CD8-positive, alpha-beta memory T cell (primary cell): ENCODE data around the gene ZACN. TPM values are rescaled to one million over a fixed set of nuclear protein-coding genes. Genes with fewer than 3 reads are reported as not detected.

Experiments used
- CTCF ChIA-PET: fragments of 350-600 bp; sonication (Branson Sonifier 250); formaldehyde crosslinking; loops from one replicate; lab custom pipeline; 2021; ENCODE audit warnings: antibody characterized with exemption; lab: Charles Lee
- POLR2A ChIA-PET: fragments of 350-600 bp; sonication (Branson Sonifier 250); formaldehyde crosslinking; loops from one replicate; lab custom pipeline; 2021; ENCODE audit warnings: antibody characterized with exemption; lab: Charles Lee
- DNase-seq, 5 donors: peaks; one replicate each; pipeline versions ENCODE4 v3.0.0 to v3.0.0-alpha.2; 2020 to 2022; ENCODE audit warnings: mixed read lengths in 1 of 5
- H3K27ac ChIP-seq: one replicate; pipeline ENCODE4 v1.7.0; 2013; ENCODE audit warnings: low read depth, mild to moderate bottlenecking, low read length, moderate library complexity
- H3K27me3 ChIP-seq: 2 replicates; pipeline ENCODE4 v1.7.0; 2013; ENCODE audit warnings: low read length, mild to moderate bottlenecking; ENCODE audit not compliant: insufficient read depth, poor library complexity, severe bottlenecking
- H3K36me3 ChIP-seq: 2 replicates; pipeline ENCODE4 v1.7.0; 2013; ENCODE audit warnings: mild to moderate bottlenecking, low read length, moderate library complexity; ENCODE audit not compliant: insufficient read depth
- H3K4me1 ChIP-seq: 2 replicates; pipeline ENCODE4 v1.7.0; 2013; ENCODE audit warnings: mild to moderate bottlenecking, low read length, moderate library complexity; ENCODE audit not compliant: insufficient read depth
- H3K4me3 ChIP-seq: 2 replicates; pipeline ENCODE4 v1.7.0; 2013; ENCODE audit warnings: mild to moderate bottlenecking, low read length
- H3K9me3 ChIP-seq: 2 replicates; pipeline ENCODE4 v1.7.0; 2013; ENCODE audit warnings: mild to moderate bottlenecking, low read length
- H3K27ac Mint-ChIP-seq, 8 donors: one replicate each; pipeline ENCODE4 v1.8.0; 2020 to 2021; ENCODE audit warnings: mixed read lengths in 8 of 8, mild to moderate bottlenecking in 6 of 8, inconsistent platforms in 3 of 8, moderate library complexity in 3 of 8
- H3K27me3 Mint-ChIP-seq, 2 donors: one replicate each; pipeline ENCODE4 v1.8.0; 2020 to 2021; ENCODE audit warnings: mixed read lengths in 2 of 2, mild to moderate bottlenecking in 1 of 2, moderate library complexity in 1 of 2
- H3K36me3 Mint-ChIP-seq, 3 donors: one replicate each; pipeline ENCODE4 v1.8.0; 2020 to 2021; ENCODE audit warnings: mixed read lengths in 3 of 3, inconsistent platforms in 1 of 3, mild to moderate bottlenecking in 1 of 3
- H3K4me1 Mint-ChIP-seq, 3 donors: one replicate each; pipeline ENCODE4 v1.8.0; 2020 to 2021; ENCODE audit warnings: mixed read lengths in 3 of 3, inconsistent platforms in 1 of 3, mild to moderate bottlenecking in 1 of 3
- H3K4me3 Mint-ChIP-seq, 7 donors: one replicate each; pipeline ENCODE4 v1.8.0; 2020 to 2021; ENCODE audit warnings: mixed read lengths in 7 of 7, mild to moderate bottlenecking in 6 of 7, moderate library complexity in 4 of 7, inconsistent platforms in 2 of 7
- H3K9me3 Mint-ChIP-seq, 5 donors: one replicate each; pipeline ENCODE4 v1.8.0; 2020 to 2022; ENCODE audit warnings: mixed read lengths in 5 of 5, mild to moderate bottlenecking in 3 of 5, moderate library complexity in 2 of 5, inconsistent platforms in 1 of 5
- polyA plus RNA-seq: library from polyadenylated mRNA; unstranded; fragments of 300-500 nt; fragmentation: Illumina TruSeq; gene quantifications from one replicate; pipeline ENCODE4 v1.2.3, GENCODE V29; 2021
- total RNA-seq, 2 experiments: library from RNA; stranded (reverse); gene quantifications; one replicate each; pipeline ENCODE4 v1.2.3, GENCODE V29; 2021

Gene ZACN
- total and polyA plus RNA-seq, 3 experiments from 2014 or later: 2.8 to 4.1 (median 3.0) TPM

DNA sequence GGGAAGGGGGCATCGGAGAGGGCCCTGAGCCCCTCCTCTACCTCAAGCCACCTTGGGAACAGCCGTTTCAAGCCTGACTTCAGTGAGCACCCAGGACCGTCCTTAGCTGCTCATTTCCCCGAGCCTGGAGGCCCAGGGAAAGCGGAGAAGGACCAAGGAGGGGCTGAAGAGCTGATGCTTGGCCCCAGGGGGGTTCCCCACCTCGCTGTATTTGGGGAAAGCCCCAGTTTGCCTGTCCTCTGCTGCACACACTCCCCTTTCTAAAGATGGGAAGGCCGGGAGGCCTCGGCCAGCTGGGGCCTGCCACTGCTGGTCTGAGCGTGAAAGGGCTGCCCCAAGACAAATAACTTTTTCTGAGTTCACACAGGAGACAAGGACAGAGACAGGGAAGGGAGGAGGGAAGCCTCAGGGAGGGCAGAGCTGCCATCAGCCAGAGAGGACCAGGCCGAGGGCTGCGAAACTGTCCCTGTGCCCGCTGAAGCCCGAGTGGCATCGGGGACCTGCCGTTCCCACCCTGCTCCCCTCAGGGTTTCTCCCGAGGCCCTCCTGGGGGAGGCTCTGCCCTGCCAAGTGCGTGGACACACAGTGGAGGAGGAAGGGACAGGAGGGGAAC is 11.6 kb downstream of the ZACN start:
- Mint-ChIP-seq H3K36me3 (peaks cover 0 to 85% (median 1%) of the 10 kb centered on the region in 3 donors), H3K27ac (peak overlapping the region in 1 of 8 donors; percentile 17), H3K4me3 (no peak overlapping the region), H3K4me1 (peaks cover 0 to 6% (median 4%) of the 10 kb centered on the region in 3 donors), H3K9me3 (no peaks in the 10 kb centered on the region), H3K27me3 (peaks cover 0 to 1% of the 10 kb centered on the region in 2 donors)
- H3K27ac ChIP-seq: no peak overlapping the region
- H3K4me1 ChIP-seq: no peaks in the 10 kb centered on the region
- ChIA-PET CTCF (interaction anchor here (1.2 to 1.6 kb wide), 2 partner anchors 11 to 13 kb away, joined by 3 read pairs; partner anchors contain the start of gene EXOC7), POLR2A (interaction anchor here (1.9 kb wide), 1 partner anchor 13 kb away, joined by 4 read pairs; no protein-coding TSS in a partner anchor)
- no peak overlapping the region for H3K4me3 ChIP-seq
- DNase-seq: no peak
- H3K36me3 ChIP-seq: peaks cover 61% of the 10 kb centered on the region
- H3K9me3 ChIP-seq: no peaks in the 10 kb centered on the region
- H3K27me3 ChIP-seq: no peaks in the 10 kb centered on the region

- H3K27ac ChIP-seq: no peak overlapping the region
- H3K9me3 ChIP-seq: no peaks in the 10 kb centered on the region
- H3K4me1 ChIP-seq: no peaks in the 10 kb centered on the region
- peaks cover 4 to 11% (median 5%) of the 10 kb centered on the region in 3 donors for H3K4me1 Mint-ChIP-seq
- no peaks in the 10 kb centered on the region for H3K27me3 ChIP-seq
- H3K27ac Mint-ChIP-seq: peak overlapping the region in 6 of 8 donors; percentile 57 to 91 (median 68)
- CTCF ChIA-PET: interaction anchor here (1.2 to 1.6 kb wide), 2 partner anchors 12 kb away, joined by 3 read pairs; partner anchors contain the start of gene EXOC7
- no peak for DNase-seq
- H3K36me3 Mint-ChIP-seq: peaks cover 0 to 82% (median 4%) of the 10 kb centered on the region in 3 donors
- no peak overlapping the region for H3K4me3 ChIP-seq
- peaks cover 63% of the 10 kb centered on the region for H3K36me3 ChIP-seq
- no peaks in the 10 kb centered on the region for H3K9me3 Mint-ChIP-seq
- H3K4me3 Mint-ChIP-seq: peak overlapping the region in 3 of 7 donors; percentile 20 to 52 (median 26)
- POLR2A ChIA-PET: no interaction called here
- H3K27me3 Mint-ChIP-seq: peaks cover 0 to 1% of the 10 kb centered on the region in 2 donors
Measured at GRCh38 chr17:76091526-76092286, 12.7 kb downstream of the ZACN start.

DNA sequence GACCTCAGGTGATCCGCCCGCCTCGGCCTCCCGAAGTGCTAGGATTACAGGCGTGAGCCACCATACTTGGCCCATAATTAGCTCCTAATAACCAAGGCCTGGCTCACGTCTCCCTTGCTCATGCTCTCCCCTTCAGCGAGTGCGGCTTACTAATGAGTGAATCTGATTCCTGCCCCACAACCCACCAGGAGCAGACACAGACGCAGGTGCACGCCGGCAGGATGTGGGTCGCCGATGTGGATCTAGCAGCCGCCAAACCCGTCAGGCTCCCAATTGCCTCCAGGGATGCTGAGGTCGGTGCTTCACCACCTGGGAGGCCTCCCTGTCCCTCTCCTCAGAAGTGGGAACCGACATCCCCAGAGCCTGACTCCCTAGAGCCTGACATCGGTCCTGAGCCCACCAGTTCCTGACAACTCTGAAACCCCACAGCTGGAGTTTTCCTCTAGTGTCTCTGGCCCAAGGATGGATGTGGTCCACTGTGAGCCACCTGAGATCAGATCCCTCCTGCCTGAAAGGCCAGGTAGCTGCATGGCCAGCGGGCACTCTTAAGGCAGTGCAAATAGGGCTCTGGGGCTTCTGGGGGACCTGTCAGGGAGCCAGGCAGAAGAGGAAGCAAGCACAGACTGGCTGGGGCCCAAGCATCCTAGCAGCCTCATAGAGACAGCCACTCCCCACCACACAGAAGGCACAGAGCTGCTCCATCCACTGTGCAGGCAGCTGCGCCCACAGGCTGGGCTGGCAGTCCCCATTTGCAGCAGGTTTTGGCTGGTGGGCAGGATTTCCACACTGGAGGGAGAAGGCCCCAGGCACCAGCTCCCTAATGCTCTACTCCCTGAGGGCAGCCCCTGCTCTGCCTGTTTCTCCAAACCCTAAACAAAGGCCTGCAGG is 13.8 kb downstream of the ZACN start:
- DNase-seq: no peak
- ChIA-PET POLR2A (interaction anchor here (0.8 kb wide), 1 partner anchor 15 kb away, joined by 3 read pairs; no protein-coding TSS in a partner anchor), CTCF (interaction anchor here (1.0 to 1.7 kb wide), 3 partner anchors 11 to 87 kb away, joined by 3 read pairs; partner anchors contain the start of gene EXOC7)
- H3K9me3 ChIP-seq: no peaks in the 10 kb centered on the region
- H3K9me3 Mint-ChIP-seq: no peaks in the 10 kb centered on the region
- no peak overlapping the region for H3K27ac ChIP-seq
- H3K27me3 Mint-ChIP-seq: peaks cover 0 to 1% of the 10 kb centered on the region in 2 donors
- H3K27me3 ChIP-seq: no peaks in the 10 kb centered on the region
- H3K4me1 ChIP-seq: no peaks in the 10 kb centered on the region
- peak overlapping the region in 2 of 8 donors; percentile 15 to 78 for H3K27ac Mint-ChIP-seq
- peaks cover 59% of the 10 kb centered on the region for H3K36me3 ChIP-seq
- peaks cover 0 to 81% (median 8%) of the 10 kb centered on the region in 3 donors for H3K36me3 Mint-ChIP-seq
- no peak overlapping the region for H3K4me3 ChIP-seq
- H3K4me1 Mint-ChIP-seq: peaks cover 4 to 11% (median 5%) of the 10 kb centered on the region in 3 donors
- H3K4me3 Mint-ChIP-seq: no peak overlapping the region

DNA sequence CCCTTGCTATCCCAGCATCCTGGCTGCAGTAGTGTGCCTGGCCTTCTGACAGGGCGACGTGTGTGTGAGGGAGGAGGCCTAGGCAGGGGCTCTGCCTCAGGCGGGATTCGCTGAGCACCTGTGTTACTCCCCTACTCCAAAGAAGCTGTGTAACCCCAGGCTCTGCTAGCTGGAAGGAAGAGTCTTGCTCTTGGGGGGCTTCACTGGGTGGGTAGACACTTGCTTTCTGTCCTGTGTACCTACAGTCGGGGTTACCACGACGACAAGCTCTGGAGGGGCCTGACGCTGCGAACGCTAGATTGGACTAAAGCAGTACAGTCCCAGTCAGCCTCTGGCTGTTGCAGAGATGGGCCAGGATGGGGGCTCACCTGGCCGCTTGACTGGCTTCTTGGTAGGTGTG is 15.1 kb downstream of the ZACN start:
- CTCF ChIA-PET: interaction anchor here (1.0 to 1.7 kb wide), 2 partner anchors 10 to 88 kb away, joined by 3 read pairs; no protein-coding TSS in a partner anchor
- peaks cover 46% of the 10 kb centered on the region for H3K36me3 ChIP-seq

GRCh38 chr17:76095943-76096342 is 17.0 kb downstream of the ZACN start:
- Mint-ChIP-seq H3K9me3 (no peaks in the 10 kb centered on the region), H3K27me3 (no peaks in the 10 kb centered on the region), H3K4me3 (peak overlapping the region in 1 of 7 donors; percentile 40), H3K36me3 (peaks cover 0 to 78% (median 11%) of the 10 kb centered on the region in 3 donors), H3K4me1 (peaks cover 7 to 15% (median 12%) of the 10 kb centered on the region in 3 donors), H3K27ac (peak overlapping the region in 1 of 8 donors; percentile 12)
- H3K4me1 ChIP-seq: no peaks in the 10 kb centered on the region
- ChIA-PET CTCF (interaction anchor here (1.1 to 2.5 kb wide), 5 partner anchors 11 to 204 kb away, joined by 3 to 7 read pairs (median 3); no protein-coding TSS in a partner anchor), POLR2A (no interaction called here)
- DNase-seq: no peak
- H3K27me3 ChIP-seq: no peaks in the 10 kb centered on the region
- peaks cover 34% of the 10 kb centered on the region for H3K36me3 ChIP-seq
- H3K9me3 ChIP-seq: no peaks in the 10 kb centered on the region
- no peak overlapping the region for H3K4me3 ChIP-seq
- no peak overlapping the region for H3K27ac ChIP-seq

More for the DNA sequence above, 15.1 kb downstream of the ZACN start:
- POLR2A ChIA-PET: interaction anchor here (0.7 kb wide), 1 partner anchor 291 kb away, joined by 3 read pairs; no protein-coding TSS in a partner anchor
- Histone ChIP-seq H3K27me3 (no peaks in the 10 kb centered on the region), H3K4me3 (no peak overlapping the region), H3K9me3 (no peaks in the 10 kb centered on the region), H3K4me1 (no peaks in the 10 kb centered on the region), H3K27ac (no peak overlapping the region)
- Mint-ChIP-seq H3K27me3 (peaks cover 0 to 1% of the 10 kb centered on the region in 2 donors), H3K9me3 (no peaks in the 10 kb centered on the region), H3K27ac (peak overlapping the region in 2 of 8 donors; percentile 73 to 94), H3K36me3 (peaks cover 0 to 78% (median 8%) of the 10 kb centered on the region in 3 donors), H3K4me1 (peaks cover 4 to 11% (median 5%) of the 10 kb centered on the region in 3 donors), H3K4me3 (no peak overlapping the region)
- no peak for DNase-seq

GRCh38 chr17:76097716-76098295 is 18.8 kb downstream of the ZACN start:
- no peak overlapping the region for H3K4me3 Mint-ChIP-seq
- no peak overlapping the region for H3K4me3 ChIP-seq
- H3K27me3 ChIP-seq: no peaks in the 10 kb centered on the region
- H3K27ac Mint-ChIP-seq: peak overlapping the region in 1 of 8 donors; percentile 15
- H3K9me3 ChIP-seq: no peaks in the 10 kb centered on the region
- peaks cover 0 to 76% (median 14%) of the 10 kb centered on the region in 3 donors for H3K36me3 Mint-ChIP-seq
- peaks cover 38% of the 10 kb centered on the region for H3K36me3 ChIP-seq
- CTCF ChIA-PET: no interaction called here
- peaks cover 8% of the 10 kb centered on the region for H3K4me1 ChIP-seq
- DNase-seq: no peak
- H3K27ac ChIP-seq: no peak overlapping the region
- POLR2A ChIA-PET: interaction anchor here (0.7 kb wide), 1 partner anchor 8 kb away, joined by 4 read pairs; no protein-coding TSS in a partner anchor
- H3K9me3 Mint-ChIP-seq: no peaks in the 10 kb centered on the region
- H3K4me1 Mint-ChIP-seq: peaks cover 15 to 29% (median 27%) of the 10 kb centered on the region in 3 donors
- no peaks in the 10 kb centered on the region for H3K27me3 Mint-ChIP-seq

GRCh38 chr17:76102944-76103273 is 23.9 kb downstream of the ZACN start:
- Histone ChIP-seq H3K27ac (peak overlapping the region; percentile 70), H3K9me3 (no peaks in the 10 kb centered on the region), H3K4me1 (peaks cover 17% of the 10 kb centered on the region), H3K36me3 (peaks cover 5% of the 10 kb centered on the region), H3K4me3 (peak overlapping the region; percentile 77), H3K27me3 (no peaks in the 10 kb centered on the region)
- Mint-ChIP-seq H3K9me3 (no peaks in the 10 kb centered on the region), H3K27me3 (peaks cover 0 to 2% of the 10 kb centered on the region in 2 donors), H3K4me3 (peak overlapping the region; percentile 92 to 98 (median 96)), H3K36me3 (peaks cover 0 to 46% (median 7%) of the 10 kb centered on the region in 3 donors), H3K4me1 (peaks cover 23 to 40% (median 34%) of the 10 kb centered on the region in 3 donors), H3K27ac (peak overlapping the region; percentile 90 to 99 (median 98))
- ChIA-PET CTCF (interaction anchor here (0.7 to 6.6 kb wide), 6 partner anchors 75 to 305 kb away, joined by 3 to 30 read pairs (median 3); no protein-coding TSS in a partner anchor), POLR2A (interaction anchor here (0.6 to 1.6 kb wide), 6 partner anchors 16 to 164 kb away, joined by 3 to 5 read pairs (median 4); no protein-coding TSS in a partner anchor)
- DNase-seq: no peak
